Ovary (tissue), 9 donors: ENCODE data around the gene PSMD1. TPM values are rescaled to one million over a fixed set of nuclear protein-coding genes. Genes with fewer than 3 reads are reported as not detected.
"Not testable (repeated sequence)": the region's sequence is repeated elsewhere in the genome, so short reads cannot be mapped to it uniquely, and the experiment has no call there.

Experiments
- DNase-seq, 5 donors: peaks; one replicate each; pipeline ENCODE4 v3.0.0-alpha.2; 2019 to 2020
- H3K27ac ChIP-seq, 2 donors: fragments of 200-600 bp; one replicate each; pipeline versions ENCODE4 v1.5.1 to v1.8.0; 2019 to 2022
- H3K27me3 ChIP-seq: fragments of 200-600 bp; one replicate; pipeline ENCODE4 v1.8.0; 2022
- H3K36me3 ChIP-seq: fragments of 200-600 bp; sonication (generic); one replicate; pipeline ENCODE4 v1.5.1; 2019
- H3K4me1 ChIP-seq: one replicate; pipeline ENCODE4 v1.8.1; 2013; ENCODE audit warnings: mild to moderate bottlenecking, moderate library complexity; ENCODE audit not compliant: insufficient read depth
- H3K4me3 ChIP-seq: fragments of 200-600 bp; sonication (generic); one replicate; pipeline ENCODE4 v1.5.1; 2017
- H3K9me3 ChIP-seq, 2 donors: fragments of 200-600 bp in 1 of 2; sonication (generic) in 1 of 2; one replicate each; pipeline versions ENCODE4 v1.5.1 to v1.8.1; 2013 to 2019; ENCODE audit warnings: mild to moderate bottlenecking in 1 of 2, moderate library complexity in 1 of 2
- CTCF ChIP-seq, 3 donors: fragments of 450-650 bp in 2 of 3; fragments of 200-600 bp in 1 of 3; IDR thresholded peaks; one replicate each; pipeline versions ENCODE4 v1.5.1 to v1.8.0; 2016 to 2022; ENCODE audit warnings: antibody characterized with exemption in 3 of 3, mild to moderate bottlenecking in 1 of 3
- EP300 ChIP-seq: sonication (generic); formaldehyde crosslinking; IDR thresholded peaks from one replicate; pipeline ENCODE4 v1.6.1; 2017; ENCODE audit warnings: antibody characterized with exemption
- POLR2A ChIP-seq: fragments of 450-650 bp; IDR thresholded peaks from one replicate; pipeline ENCODE4 v1.6.1; 2017; ENCODE audit warnings: antibody characterized with exemption, mild to moderate bottlenecking, moderate library complexity
- WGBS, 3 donors: extraction: QIAGEN DNeasy Blood & Tissue Kit in 1 of 3; methylation state at CpG; one replicate each; pipeline versions ENCODE4 v1.1.5 to v1.1.7; 2013 to 2017; 5-methylcytosine and 5-hydroxymethylcytosine counted together
- intact Hi-C, 4 donors: fragments of 100-400 bp; cut with DNase I; formaldehyde crosslinking; loops; one replicate each; pipeline versions ENCODE4 v1.11.0 to v1.15.1; 2022 to 2023
- polyA plus RNA-seq, 2 donors: library from polyadenylated mRNA; stranded (reverse); fragments of 200-250 nt in 1 of 2; fragments of 350-450 nt in 1 of 2; fragmentation: Illumina TruSeq in 1 of 2; extraction: RNeasy Lipid Tissue Mini Kit (QIAGEN cat#74804) in 1 of 2; gene quantifications; one replicate each; pipeline ENCODE4 v1.2.3, GENCODE V29; 2013 to 2014
- total RNA-seq, 7 donors: library from RNA; depleted of rRNA in 2 of 7; stranded (reverse); fragments of >200 nt in 2 of 7; fragmentation: NEBNext Ultra II Directional in 3 of 7; extraction: Animal tissue kit (Norgen Biotek cat#: 25700) in 3 of 7; gene quantifications; one replicate each; pipeline versions ENCODE4 v1.1.0 to v1.2.4, GENCODE V29; 2016 to 2023
- donor health status: DM: no; HTN: no; CAD: no; lungs with moderate emphysema.
- donor health status: DM: no; HTN: no; CAD: no.
- donor health status: Bipolar disorder and iron deficiency.
- donor health status: DM: yes; HTN: yes; CAD: no.
- donor health status: DM: no; HTN: no; CAD: no.
- donor health status: DM: yes; HTN: yes; CAD: no.

PSMD1 gene
- total and polyA plus RNA-seq, 9 donors, result 19.0 to 73.2 (median 57.8) TPM

DNA sequence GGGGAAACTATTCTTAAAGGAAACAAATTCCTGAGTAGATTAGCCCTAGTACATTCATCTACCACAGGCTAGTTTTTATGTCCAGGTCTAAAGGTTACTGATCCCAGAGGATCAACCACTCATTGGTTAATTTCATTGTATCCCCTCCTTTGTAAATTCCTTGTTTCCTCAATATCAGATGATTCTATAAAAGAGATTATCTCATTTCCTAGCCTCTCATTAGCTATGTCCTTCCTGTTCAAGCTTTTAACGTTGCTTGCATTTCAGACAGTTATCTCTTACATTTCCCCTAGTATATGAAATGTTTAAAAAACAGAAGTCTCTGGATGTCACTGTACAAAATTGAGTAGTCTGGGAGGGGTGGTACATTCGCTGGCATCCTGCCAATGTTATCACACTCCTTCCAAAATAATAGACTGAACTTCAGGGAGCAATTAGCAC lies 117.6 kb downstream of the PSMD1 start:
- DNase-seq, result no peak
- H3K36me3 ChIP-seq, result no peaks in the 10 kb centered on the region
- no peak overlapping the region for H3K4me3 ChIP-seq
- TF ChIP-seq POLR2A, result no peak
- H3K27me3 ChIP-seq, result no peaks in the 10 kb centered on the region
- intact Hi-C loops, result no loop called here
- H3K9me3 ChIP-seq, result no peaks in the 10 kb centered on the region
- no peaks in the 10 kb centered on the region for H3K4me1 ChIP-seq
- 2 to 8% (median 8%) methylated on average over 2 of the region's 2 CpGs for WGBS, 3 donors
- no peak overlapping the region for H3K27ac ChIP-seq

DNA sequence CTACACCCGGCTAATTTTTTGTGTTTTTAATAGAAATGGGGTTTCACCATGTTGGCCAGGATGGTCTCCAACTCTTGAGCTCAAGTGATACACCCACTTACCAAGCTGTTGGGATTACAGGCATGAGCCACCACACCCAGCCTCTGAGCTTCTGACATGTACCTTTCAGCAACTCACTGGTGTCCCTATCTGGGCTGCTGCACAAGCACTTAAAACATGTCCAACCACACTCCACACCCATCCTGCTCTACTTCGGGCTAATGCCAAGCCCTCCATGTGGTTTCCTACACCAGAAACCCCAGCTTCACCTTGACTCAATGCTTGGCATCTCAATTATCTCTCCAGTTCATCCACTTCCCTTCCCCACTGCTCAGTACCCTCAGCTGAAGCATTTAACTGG lies 119.4 kb downstream of the PSMD1 start:
- Histone ChIP-seq H3K4me1 (no peaks in the 10 kb centered on the region), H3K27me3 (no peaks in the 10 kb centered on the region), H3K27ac (no peak overlapping the region), H3K9me3 (no peaks in the 10 kb centered on the region), H3K36me3 (no peaks in the 10 kb centered on the region), H3K4me3 (no peak overlapping the region)
- TF ChIP-seq POLR2A (no peak), CTCF (IDR thresholded peaks at IDR 0.05) (no peak), EP300 (no peak)
- intact Hi-C loops, result no loop called here
- no peak for DNase-seq
- 94 to 96% (median 95%) methylated on average over 2 of the region's 2 CpGs for WGBS, 3 donors

- 66 to 86% (median 85%) methylated on average over 11 of the region's 11 CpGs for WGBS, 3 donors
- TF ChIP-seq CTCF (IDR thresholded peaks at IDR 0.05), result no peak
- no peak for TF ChIP-seq POLR2A
- TF ChIP-seq EP300, result no peak
- Histone ChIP-seq H3K4me3 (no peak overlapping the region), H3K36me3 (no peaks in the 10 kb centered on the region), H3K9me3 (no peaks in the 10 kb centered on the region), H3K27ac (no peak overlapping the region), H3K4me1 (no peaks in the 10 kb centered on the region), H3K27me3 (no peaks in the 10 kb centered on the region)
- intact Hi-C loops, result no loop called here
- DNase-seq, result no peak
These were observed 120.7 kb downstream of the PSMD1 start for GRCh38 chr2:231177156-231178025.

GRCh38 chr2:231178805-231179204 lies 122.1 kb downstream of the PSMD1 start:
- intact Hi-C loops, H3K4me1 ChIP-seq, H3K27me3 ChIP-seq, H3K36me3 ChIP-seq, H3K9me3 ChIP-seq, H3K4me3 ChIP-seq, H3K27ac ChIP-seq, DNase-seq: not testable (repeated sequence)
- 93 to 95% (median 93%) methylated on average over 5 of the region's 5 CpGs for WGBS, 3 donors

GRCh38 chr2:231181860-231182512 lies 125.3 kb downstream of the PSMD1 start:
- WGBS, 3 donors, result 78 to 81% (median 78%) methylated on average over 12 of the region's 12 CpGs
- no peaks in the 10 kb centered on the region for H3K27me3 ChIP-seq
- no peak for TF ChIP-seq EP300
- TF ChIP-seq CTCF (IDR thresholded peaks at IDR 0.05), result no peak
- no peak for TF ChIP-seq POLR2A
- intact Hi-C loops, result no loop called here
- no peaks in the 10 kb centered on the region for H3K36me3 ChIP-seq
- H3K4me1 ChIP-seq, result no peaks in the 10 kb centered on the region
- H3K4me3 ChIP-seq, result no peak overlapping the region
- H3K27ac ChIP-seq, result no peak overlapping the region
- no peak for DNase-seq
- H3K9me3 ChIP-seq, result no peaks in the 10 kb centered on the region
